ENCODE data around the gene FAM222A.
A peak's percentile ranks its signal among the peaks of the same experiment; 100 is the strongest.

The FAM222A gene

DNA sequence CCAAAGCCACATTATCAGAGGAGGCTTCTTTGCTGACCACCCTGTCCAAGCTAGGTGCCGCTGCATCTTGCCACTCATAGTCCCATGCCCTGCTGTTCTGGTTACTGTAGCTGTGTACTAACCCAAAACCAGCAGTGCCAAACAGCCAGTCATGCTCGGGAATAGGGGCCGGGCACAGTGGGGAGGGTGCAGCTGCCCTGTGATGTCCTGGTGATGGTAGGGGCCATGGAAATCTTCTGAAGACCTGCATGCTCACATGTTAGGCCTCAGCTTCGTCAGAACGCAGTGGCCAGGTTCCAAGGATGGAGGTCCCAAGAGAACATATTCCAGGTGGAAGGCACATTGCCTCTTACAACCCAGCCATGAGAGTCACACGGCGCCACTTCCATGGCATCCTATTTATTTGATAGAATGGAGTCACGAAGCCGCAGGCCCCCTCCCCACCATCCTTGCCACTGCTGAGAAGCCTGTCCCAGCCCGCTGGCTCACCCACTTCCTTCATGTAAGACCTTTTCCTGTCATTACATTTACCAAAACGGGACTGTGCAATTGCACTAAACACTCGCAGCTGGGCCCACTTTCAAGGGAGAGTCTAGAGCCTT, 48.5 kb downstream of the FAM222A start:
- DNase-seq = no peak

DNA sequence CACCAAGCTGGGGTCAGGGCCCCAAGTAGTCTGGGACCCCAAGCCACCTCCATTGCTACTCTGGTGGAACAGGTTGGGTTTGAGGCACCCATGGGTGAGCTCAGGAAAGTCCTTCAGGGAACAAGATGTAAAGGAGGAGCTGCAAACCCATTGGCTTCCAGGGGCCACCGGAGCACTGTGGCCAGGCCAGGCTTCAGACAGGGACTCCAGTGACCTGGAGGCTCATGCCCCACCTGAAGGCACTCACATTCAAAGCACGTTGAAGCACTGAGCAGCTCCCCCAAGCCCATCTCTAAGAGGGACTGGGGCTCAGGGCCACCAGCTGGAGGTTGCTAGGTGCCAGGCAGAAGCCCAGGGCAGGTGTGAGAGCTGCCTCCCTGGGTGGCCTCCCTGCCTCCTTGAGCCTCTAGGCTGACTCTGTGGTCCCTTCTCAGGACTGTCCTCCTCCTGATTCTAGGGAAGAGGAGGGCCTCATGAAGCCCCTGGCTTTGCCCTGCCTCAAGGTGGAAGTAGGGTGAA, 49.1 kb downstream of the FAM222A start:
- DNase-seq = no peak

DNA sequence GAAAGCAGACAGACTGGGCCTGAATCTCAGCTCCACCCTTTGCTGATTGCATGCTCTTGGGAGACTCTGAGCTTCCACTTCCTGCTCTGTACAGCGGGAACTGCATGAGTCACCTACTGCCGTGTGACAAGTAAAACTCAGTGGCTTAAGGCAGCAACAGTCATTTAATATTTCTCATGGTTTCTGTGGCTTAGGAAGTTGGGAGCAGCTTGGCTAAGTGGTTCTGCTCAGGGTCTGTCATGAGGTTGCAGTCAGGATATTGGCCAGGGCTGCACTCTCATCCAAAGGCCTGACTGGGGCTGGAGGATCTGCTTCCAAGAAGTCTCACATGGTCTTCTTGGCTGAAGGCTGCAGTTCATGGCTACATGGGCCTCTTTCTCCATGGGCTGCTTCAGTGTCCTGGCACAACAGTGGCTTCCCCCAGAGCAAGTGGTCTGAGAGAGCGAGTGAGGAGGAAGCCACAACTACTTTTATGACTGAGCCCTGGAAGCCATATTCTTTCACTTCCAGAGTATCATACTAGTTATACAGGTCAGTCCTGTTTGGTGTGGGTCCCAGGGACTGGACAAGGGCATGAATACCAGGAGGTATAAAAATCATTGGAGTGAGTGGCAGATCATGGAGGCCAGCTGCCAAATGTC, 49.7 kb downstream of the FAM222A start:
- DNase-seq = peak in 1 of 2 experiments; percentile 13

DNA sequence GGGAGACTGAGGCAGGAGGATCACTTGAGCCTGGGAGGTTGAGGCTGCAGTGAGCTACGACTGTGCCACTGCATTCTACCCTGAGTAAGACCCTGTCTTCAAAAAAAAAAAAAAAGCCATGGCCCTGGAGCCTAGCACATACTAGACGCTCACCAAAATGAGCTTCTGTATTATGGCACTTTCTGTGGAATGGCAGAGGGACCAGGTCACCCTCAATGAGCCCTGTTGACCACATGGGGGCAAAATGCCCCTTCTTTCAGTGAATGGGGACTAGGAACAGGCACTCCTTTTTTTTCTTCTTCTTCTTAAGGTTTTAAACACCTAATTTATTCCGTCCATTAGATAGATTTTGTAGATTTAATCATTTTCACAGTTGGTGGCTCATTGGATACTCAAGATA, 50.5 kb downstream of the FAM222A start:
- no peak for DNase-seq

DNA sequence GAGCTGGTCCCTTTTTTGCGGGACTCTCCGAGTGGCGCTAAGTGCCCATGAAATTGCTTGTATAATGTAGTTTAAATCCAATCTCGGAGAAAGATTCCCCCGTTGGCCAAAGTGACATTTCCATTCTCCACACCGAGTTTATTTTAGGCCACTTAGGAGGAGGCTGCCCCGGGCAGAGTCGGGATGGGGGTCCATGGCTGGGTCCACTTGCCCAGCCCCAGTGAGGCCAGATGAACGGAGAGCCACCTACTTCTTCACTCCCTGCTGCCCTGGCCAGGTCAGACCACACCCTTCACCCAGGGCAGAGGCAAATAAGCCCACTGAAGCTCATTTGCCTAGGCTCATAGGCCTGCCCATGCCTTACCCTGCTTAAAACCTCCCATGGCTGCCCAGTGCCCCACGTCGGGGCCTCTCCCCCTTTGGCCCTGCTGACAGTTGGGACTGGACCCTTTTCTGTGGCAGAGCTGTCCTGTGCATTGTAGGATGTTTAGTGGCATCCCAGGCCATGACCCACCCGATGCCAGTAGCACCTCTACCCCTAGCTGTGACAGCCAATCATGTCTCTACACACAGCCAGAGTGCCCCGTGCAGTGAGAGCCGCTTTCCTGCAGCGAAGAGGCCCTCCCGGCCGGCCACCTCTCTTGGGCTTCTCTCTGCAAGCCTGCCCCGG, 51.3 kb downstream of the FAM222A start:
- no peak for DNase-seq

DNA sequence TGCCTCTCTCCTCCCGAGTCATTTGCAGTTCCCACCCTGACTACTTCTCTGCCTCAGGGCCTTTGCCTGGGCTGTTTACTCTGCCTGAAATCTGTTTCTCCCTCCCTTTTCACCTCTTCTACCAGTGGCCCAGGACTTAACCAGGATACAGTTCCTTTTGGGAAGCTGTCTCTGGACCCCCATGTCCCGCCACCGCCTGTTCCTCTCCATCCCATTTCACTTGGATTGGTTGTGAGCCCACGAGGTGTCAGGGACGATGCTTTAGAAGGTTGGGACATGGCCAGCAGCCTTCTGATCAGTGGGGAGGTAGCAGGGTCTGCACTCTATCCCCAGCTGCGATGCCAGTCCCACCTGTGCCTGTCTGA, 51.8 kb downstream of the FAM222A start:
- no peak for DNase-seq

DNA sequence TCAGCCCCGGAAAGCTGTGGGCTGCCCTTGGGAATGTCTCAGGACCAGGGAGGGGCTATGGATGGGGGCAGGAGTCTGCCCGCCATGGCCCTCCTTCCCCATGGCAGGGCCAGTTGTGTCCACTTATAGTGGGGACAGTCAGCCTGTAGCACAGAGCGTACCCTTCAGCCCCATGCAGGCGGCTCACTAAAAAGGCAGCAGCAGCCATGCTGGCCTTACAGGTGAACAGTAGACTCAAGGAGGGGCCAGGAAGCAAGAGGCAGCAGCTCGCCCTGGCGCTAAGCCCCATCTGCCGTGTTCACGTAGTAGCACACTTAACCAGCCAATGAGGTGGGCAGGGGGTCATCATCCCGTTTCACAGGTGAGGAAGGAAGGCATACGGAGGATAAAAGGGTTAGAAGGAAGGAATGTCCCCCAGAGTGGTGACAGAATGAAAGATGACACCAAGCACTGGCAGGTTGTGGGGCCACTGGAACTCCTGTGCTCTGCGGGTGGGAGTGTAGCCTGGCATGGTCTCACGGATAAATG, 52.7 kb downstream of the FAM222A start:
- DNase-seq = no peak

DNA sequence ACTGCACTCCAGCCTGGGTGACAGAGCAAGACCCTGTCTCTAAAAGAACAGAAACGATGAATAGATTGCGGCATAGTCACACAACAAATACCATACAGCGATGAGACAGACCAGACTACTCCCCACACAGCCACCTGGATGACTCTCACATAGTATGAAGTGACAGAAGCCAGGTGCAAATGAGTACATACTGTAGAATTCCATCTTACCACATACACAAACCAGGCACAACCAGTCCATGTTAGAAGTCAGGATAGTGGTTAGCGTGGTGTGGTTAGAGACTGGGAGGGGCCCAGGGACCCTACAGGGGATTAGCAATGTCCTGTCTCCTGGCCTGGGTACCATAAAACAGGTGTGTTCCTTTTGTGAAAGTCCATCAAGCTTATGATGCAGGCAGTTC, 53.8 kb downstream of the FAM222A start:
- no peak for DNase-seq

DNA sequence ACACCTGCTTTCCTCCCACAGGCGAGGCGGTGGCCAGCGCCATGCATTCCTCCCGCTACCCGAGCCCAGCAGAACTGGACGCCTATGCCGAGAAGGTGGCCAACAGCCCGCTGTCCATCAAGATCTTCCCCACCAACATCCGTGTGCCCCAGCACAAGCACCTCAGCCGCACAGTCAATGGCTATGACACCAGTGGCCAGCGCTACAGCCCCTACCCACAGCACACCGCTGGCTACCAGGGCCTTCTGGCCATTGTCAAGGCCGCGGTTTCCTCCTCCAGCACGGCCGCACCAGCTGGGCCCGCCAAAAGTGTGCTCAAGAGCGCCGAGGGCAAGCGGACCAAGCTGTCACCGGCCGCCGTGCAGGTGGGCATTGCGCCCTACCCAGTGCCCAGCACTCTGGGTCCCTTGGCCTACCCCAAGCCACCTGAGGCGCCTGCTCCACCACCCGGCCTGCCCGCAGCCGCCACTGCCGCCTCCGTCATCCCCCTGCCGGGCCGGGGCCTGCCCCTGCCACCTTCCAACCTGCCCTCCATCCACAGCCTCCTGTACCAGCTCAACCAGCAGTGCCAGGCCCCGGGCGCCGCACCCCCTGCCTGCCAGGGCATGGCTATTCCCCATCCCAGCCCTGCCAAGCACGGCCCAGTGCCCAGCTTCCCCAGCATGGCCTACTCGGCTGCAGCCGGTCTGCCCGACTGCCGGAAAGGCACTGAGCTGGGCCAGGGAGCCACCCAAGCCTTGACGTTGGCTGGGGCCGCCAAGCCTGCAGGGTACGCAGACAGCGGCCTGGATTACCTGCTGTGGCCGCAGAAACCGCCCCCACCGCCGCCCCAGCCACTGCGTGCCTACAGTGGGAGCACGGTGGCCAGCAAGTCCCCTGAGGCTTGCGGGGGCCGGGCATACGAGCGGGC, 54.6 kb downstream of the FAM222A start:
- no peak for DNase-seq

DNA sequence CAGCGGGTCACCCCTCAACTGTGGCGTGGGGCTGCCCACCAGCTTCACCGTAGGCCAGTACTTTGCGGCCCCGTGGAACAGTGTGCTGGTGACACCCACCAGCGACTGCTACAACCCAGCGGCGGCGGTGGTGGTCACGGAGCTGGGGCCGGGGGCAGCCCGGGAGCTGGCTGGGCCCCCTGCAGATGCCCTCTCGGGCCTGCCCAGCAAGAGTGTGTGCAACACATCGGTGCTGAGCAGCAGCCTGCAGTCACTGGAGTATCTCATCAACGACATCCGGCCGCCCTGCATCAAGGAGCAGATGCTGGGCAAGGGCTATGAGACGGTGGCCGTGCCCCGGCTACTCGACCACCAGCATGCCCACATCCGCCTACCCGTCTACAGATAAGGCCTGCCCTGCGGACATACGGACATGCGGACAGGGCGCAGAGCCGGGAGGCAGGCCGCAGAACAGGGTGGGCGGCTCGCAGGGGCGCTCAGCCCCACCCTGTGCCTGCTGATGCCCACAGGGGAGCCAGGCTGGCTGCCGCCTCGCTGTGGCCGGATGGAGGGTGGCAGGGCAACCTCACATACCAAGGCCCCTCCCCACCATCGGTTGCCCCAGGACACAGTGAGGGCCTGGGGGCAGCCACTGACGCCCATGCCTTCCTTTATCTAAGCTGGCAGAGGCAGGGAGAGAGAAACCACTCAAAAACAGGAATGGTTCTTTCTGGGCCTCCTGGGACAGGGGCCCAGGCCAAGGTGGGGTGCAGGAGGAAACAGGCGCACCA, 55.5 kb downstream of the FAM222A start:
- no peak for DNase-seq

DNA sequence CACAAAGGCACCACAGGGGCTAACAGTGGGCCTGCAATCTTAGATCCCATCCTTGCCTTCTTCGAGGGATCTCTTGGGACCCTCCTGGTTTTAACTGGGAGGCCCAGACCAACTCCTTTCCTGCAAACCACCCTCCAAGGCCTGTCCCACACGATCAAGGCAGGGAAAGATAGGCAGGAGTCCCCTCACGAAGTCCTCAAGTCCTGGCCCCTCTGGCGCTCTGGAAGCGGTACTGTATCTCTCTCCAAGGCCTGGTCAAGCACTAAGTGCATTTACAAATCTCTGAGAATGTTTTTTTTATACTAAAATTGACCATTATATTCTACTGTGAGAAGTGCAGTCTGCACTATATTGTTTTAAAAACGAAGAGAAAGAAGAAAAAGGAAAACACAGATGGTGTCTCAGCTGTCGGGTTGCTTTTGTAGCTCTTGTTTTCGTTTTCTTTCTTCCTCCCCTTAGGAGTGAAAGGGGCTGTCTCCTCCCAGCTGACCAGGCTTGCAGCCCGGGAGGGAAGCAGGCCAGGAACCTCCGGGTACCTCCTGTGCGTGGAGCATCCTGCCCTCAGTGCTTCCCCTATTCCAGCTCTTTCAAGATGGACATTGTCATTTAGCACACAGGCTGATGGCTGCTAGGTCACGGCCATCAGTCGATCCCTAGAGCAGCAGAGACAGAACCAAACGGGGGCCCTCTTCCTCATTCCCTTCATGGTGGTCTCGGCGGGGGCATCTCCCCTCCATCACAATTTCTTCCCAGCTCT, 56.7 kb downstream of the FAM222A start:
- no peak for DNase-seq

DNA sequence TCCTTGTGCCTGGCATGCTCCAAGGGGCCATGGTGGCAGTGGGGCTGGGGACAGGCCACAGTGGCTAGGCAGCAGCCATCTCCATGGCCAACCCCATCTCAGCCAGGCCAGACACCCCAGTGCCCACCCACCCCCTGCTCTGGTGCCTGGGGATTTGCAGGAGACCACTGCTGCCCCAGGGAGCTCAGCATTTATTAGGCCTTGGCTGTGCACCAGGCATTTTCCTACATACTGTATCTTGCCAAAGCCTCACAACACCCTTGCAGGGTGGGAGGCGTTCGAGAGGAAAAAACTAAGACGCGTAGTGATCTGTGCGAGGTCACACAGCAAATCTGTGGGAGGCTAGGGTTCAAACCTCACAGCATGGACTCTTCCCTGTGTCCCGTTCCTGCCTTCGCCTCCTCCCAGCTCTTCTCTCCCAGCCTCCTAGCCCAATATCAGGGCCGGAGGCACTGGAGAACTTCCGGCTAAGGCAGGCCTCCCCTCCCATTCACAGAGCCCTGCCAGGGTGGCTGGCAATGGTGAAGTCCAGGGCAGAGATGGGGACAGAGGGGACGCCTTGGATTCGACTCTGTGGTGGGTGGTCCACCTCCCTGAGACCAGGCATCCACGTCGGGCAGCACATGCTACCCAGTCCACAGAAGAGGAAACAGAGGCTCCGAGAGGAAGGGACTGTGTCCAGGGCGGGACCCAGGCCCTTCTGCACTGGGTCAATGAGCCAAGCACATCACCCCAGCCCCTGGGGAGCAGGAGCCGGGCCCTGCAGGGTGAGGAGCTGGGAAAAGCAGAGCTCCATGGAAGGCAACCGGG, 57.4 kb downstream of the FAM222A start:
- no peak for DNase-seq

DNA sequence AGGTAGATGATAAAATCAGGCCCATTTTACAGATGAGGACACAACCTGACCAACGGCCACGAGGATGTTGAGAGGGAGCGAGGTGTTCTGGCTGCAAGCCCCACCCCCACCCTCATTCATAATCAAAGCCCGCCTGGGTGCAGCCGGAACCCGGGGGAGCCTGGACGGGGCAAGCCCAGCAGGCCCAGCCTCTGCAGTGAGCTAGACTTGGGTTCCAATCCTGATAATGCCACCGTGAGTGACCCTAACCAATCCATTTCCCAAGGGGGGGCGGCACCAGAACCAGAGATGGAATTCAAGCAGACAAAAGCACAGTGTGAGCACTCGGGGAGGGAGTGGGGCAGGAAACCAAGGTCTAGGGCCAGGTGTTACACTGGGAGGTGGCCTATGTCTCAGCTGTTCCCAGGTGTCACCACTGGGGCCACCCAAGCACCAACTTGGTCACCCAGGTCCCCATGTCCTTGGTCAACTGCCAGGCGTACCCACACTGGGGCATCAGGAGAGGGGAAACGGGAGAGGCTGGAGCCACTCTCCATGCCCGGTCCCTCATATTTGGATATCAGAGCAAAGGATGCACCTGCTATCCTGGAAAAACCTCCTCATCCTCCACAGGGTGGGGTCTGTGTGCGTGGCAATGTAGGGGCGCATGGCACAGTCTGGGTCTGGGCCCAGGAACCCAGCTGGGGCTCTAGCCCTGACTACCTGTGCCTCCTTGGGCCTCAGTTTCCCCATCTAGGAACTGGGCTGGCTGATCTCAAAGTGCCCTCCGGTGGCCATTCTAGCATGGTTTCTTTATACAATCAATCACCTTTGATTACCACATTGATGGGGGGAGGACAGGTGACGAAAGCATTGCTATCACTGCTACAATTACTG, 58.4 kb downstream of the FAM222A start:
- DNase-seq = no peak

DNA sequence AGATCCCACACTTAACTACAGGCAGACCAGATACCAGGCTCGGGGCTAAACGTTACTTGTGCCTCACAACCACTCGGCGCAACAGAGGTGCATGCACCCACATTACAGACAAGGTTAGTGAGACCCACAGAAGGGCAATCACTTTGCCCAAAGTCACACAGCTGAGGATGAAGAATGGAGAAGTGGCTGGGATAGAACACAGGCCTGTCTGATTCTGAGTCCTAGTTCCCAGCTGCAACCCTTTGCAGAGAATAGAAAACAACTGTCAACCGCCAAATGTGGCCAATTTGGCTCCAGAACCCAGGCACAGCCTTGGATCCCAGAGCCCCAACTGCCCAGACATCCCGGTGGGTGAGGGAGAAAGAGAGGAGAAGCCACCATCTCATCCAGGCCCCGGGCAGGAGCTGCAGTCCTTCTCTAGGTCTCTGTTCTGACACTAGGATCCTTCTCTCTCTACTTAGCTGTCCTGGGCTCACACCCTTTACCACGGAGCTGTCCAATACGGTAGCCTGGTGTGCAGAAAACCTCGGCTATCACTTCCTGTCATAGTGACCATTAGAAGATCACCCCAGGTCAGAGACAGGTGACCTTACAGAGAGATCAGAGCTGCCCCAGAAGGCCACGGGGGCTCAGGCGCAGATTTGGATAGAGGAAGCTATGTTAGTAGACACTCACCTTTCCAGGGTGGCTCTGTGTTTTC, 59.1 kb downstream of the FAM222A start:
- no peak for DNase-seq

DNA sequence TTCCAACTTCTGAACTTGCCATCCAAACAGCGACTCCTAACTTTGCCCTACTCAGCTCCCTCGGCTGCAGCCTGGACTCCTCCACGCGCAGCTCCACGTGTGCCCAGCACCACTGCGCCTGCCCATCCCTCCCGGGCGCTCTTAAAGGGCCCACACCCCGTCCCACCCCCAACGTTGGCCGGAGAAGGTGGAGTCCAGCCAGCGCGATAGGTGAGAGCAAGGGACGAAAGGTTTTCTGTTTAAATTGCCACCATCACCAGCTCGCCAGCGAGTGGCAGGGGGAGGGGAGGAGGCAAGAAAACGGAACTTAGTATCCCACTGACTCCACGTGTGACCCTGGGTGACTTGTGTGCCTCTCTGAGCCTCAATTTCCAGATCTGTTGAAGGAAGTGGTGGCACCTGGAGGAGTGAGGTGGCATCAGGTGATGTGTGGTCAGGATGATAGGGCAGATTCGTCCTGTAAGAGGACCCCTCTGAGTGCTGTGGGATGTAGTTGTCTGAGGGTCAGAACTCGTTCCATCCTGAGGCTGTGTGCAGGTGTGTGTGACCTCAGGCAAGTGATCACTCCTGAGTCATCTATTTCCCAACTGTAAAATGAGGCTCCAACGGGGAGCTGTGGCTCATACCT, 59.9 kb downstream of the FAM222A start:
- no peak for DNase-seq

DNA sequence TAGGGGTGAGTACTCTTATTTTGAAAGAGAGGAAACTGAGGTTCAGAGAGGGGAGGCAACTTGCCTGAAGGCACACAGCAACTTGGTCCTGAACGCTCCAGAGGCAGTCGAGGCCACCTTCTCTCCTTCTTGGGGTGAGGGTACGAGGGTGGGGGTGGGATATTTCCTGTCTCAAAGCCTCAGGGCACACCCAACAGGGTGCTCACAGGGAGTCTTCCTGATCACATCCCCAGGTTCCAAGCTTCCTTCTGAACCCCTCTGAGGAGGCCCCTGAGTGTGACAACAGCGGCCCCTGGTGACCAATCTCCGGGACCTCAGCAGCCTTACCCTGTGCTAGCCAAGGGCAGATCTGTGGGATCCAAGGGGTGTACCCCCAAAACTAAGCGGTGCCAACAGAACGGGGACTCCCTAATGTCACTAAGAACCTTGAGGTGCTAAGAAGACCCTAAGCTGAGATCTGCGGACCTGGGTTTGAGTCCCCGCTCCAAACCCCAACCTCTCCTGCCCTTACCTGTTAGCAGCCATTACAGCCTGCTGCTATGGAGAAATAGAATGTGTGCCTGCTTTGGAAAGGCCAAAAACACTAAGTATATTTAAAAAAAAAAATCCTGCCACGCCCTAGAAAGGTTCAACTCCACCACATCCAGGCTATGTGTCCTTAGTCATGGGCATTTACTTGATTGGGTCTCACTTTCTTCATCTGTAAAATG, 61.7 kb downstream of the FAM222A start:
- peak; percentile 78 to 82 for DNase-seq

DNA sequence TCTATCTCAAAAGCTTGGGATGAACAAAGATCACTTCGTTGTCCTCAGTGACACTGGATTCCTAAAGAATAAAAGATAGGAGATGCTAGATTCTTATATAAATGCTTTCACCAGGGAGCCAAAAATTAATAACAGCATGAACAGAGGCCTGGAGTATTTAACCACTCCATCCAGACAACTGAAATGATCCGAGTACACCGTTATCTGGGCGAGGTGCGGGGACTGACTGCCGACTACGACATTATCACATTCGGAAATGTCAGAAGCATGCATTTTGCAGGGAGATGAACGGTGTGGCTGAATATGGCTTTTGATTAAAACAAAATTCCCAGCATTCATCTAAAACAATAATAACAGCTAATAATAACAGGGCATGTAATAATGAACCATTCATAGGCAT, 63.0 kb downstream of the FAM222A start:
- no peak for DNase-seq

DNA sequence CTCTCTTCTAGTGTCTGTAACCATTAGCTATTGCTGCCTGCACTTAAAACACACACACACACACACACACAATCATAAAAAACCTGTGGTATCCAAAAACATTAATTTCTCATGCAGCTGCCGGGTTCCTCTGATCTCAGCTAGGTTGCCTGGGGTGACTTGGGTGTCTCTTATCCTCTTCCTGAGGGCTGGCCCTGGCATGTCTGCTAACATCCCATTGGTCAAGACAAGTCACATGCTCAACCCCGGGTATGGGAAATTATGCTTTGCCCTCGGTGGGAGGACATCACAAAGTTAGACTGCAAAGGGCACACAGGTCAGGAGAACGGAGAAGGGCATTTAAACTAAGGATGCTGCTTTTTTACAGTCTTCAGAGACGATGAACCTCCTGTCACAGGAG, 63.9 kb downstream of the FAM222A start:
- peak; percentile 31 to 58 for DNase-seq

All from activated CD4-positive, alpha-beta T cell treated with anti-CD3 and anti-CD28 coated beads, Interleukin-2, amount 50 U/mL, for 48 hours (primary cell).